ENCODE results near the gene SUPT5H.

The SUPT5H gene

GRCh38 chr19:39428283-39429112 lies 16.9 kb upstream of the SUPT5H start:
- Histone ChIP-seq H3K36me3 (peaks cover 41% of the 10 kb centered on the region), H3K9me3 (ENCODE audit: severe bottlenecking) (no peaks in the 10 kb centered on the region), H3K27me3 (ENCODE audit: insufficient read depth, low read depth, severe bottlenecking) (no peaks in the 10 kb centered on the region), H3K27ac (no peak overlapping the region; the same call in 1 of the 2 replicates), H3K4me3 (ENCODE audit: low read depth, low read length) (no peak overlapping the region)
- DNase-seq: peak; percentile 35
- TF ChIP-seq, protein P1, sequence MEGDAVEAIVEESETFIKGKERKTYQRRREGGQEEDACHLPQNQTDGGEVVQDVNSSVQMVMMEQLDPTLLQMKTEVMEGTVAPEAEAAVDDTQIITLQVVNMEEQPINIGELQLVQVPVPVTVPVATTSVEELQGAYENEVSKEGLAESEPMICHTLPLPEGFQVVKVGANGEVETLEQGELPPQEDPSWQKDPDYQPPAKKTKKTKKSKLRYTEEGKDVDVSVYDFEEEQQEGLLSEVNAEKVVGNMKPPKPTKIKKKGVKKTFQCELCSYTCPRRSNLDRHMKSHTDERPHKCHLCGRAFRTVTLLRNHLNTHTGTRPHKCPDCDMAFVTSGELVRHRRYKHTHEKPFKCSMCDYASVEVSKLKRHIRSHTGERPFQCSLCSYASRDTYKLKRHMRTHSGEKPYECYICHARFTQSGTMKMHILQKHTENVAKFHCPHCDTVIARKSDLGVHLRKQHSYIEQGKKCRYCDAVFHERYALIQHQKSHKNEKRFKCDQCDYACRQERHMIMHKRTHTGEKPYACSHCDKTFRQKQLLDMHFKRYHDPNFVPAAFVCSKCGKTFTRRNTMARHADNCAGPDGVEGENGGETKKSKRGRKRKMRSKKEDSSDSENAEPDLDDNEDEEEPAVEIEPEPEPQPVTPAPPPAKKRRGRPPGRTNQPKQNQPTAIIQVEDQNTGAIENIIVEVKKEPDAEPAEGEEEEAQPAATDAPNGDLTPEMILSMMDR (IDR thresholded peaks at IDR 0.05; ENCODE audit: low read depth, low read length): no peak

- DNase-seq: no peak
- no peak overlapping the region for H3K27ac ChIP-seq
Observed at GRCh38 chr19:39430675-39431593, 14.4 kb upstream of the SUPT5H start.

GRCh38 chr19:39432677-39433025 lies 12.7 kb upstream of the SUPT5H start:
- TF ChIP-seq, protein P1 (IDR thresholded peaks at IDR 0.05; ENCODE audit: low read depth, low read length): no peak
- no peaks in the 10 kb centered on the region for H3K27me3 ChIP-seq (ENCODE audit: insufficient read depth, low read depth, severe bottlenecking)
- H3K36me3 ChIP-seq: peaks cover 50% of the 10 kb centered on the region
- DNase-seq: no peak
- no peak overlapping the region for H3K27ac ChIP-seq
- no peaks in the 10 kb centered on the region for H3K9me3 ChIP-seq (ENCODE audit: severe bottlenecking)
- H3K4me3 ChIP-seq (ENCODE audit: low read depth, low read length): no peak overlapping the region

More at GRCh38 chr19:39430675-39431593, 14.4 kb upstream of the SUPT5H start:
- TF ChIP-seq, protein P1 (IDR thresholded peaks at IDR 0.05; ENCODE audit: low read depth, low read length): no peak
- peaks cover 50% of the 10 kb centered on the region for H3K36me3 ChIP-seq
- H3K27me3 ChIP-seq (ENCODE audit: insufficient read depth, low read depth, severe bottlenecking): no peaks in the 10 kb centered on the region
- H3K9me3 ChIP-seq (ENCODE audit: severe bottlenecking): no peaks in the 10 kb centered on the region
- H3K4me3 ChIP-seq (ENCODE audit: low read depth, low read length): no peak overlapping the region

GRCh38 chr19:39433480-39434079 lies 11.8 kb upstream of the SUPT5H start:
- DNase-seq: no peak
- Histone ChIP-seq H3K36me3 (peaks cover 50% of the 10 kb centered on the region), H3K27me3 (ENCODE audit: insufficient read depth, low read depth, severe bottlenecking) (no peaks in the 10 kb centered on the region), H3K27ac (no peak overlapping the region), H3K9me3 (ENCODE audit: severe bottlenecking) (no peaks in the 10 kb centered on the region), H3K4me3 (ENCODE audit: low read depth, low read length) (no peak overlapping the region)
- TF ChIP-seq, protein P1 (IDR thresholded peaks at IDR 0.05; ENCODE audit: low read depth, low read length): no peak

DNA sequence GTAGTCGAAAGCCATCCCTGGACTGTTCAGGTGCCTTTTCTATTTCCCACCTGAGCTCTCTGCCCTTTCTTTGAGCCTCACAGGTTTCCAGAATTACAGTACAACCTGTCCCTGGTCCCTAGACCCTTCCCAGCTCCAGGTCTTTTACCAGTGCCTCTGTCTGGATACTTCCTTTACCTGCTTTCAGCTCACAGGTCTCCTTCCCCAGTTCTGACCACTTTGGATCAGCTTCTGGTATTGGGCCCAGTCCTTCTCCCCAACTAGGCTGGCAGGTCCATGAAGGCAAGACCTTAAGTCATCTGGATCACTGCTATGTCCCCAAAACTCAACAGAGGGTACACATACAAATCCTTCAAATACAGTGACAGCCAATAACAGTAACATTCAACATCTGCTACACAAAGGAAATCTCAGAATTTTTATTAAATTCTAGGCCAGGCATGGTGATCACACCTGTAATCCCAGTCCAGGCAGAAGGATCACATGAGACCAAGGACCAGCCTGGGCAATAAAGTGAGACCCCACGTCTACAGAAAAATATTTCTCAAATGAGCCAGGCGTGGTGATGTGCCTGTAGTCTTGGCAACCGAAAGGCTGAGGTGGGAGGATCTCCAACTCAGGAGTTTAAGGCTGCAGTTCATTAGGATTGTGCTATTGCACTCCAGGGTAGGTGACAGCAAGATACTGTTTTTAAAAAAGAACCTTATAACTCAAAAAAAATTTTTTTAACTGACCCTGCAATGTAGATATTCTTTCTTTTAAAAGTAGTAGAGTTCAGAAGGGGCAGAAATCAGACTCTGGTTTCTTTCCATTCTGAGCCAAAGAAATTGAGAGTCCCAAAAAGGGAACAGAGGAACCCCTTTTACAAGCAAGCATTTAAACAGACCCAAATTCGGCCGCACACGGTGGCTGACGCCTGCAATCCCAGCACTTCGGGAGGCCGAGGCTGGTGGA lies 11.0 kb upstream of the SUPT5H start:
- Histone ChIP-seq H3K9me3 (ENCODE audit: severe bottlenecking) (no peaks in the 10 kb centered on the region), H3K27ac (peak overlapping the region; percentile 91; the same call in 1 of the 2 replicates), H3K4me3 (ENCODE audit: low read depth, low read length) (peak overlapping the region; percentile 96), H3K27me3 (ENCODE audit: insufficient read depth, low read depth, severe bottlenecking) (no peaks in the 10 kb centered on the region), H3K36me3 (peaks cover 50% of the 10 kb centered on the region)
- DNase-seq: no peak
- TF ChIP-seq, protein P1 (IDR thresholded peaks at IDR 0.05; ENCODE audit: low read depth, low read length): no peak
